NB4 (cell line): Measurements from ENCODE around the gene SFI1.

ENCODE experiments used
- MYC ChIP-seq: IDR thresholded peaks from 2 replicates; pipeline ENCODE4 v1.6.1; 2011; ENCODE audit warnings: low read depth, low read length
- POLR2A ChIP-seq: IDR thresholded peaks from 2 replicates; pipeline ENCODE4 v1.6.1; 2011; ENCODE audit warnings: mild to moderate bottlenecking; ENCODE audit not compliant: insufficient read length; ENCODE audit errors: extremely low read depth
- TF ChIP-seq, protein P1 (sequence below): IDR thresholded peaks from one replicate; pipeline ENCODE4 v1.5.1; 2012; ENCODE audit warnings: low read depth, low read length
- TF ChIP-seq, protein P2 (sequence below): IDR thresholded peaks from 2 replicates; pipeline ENCODE4 v1.6.1; 2011; ENCODE audit warnings: low read depth, low read length

DNA sequence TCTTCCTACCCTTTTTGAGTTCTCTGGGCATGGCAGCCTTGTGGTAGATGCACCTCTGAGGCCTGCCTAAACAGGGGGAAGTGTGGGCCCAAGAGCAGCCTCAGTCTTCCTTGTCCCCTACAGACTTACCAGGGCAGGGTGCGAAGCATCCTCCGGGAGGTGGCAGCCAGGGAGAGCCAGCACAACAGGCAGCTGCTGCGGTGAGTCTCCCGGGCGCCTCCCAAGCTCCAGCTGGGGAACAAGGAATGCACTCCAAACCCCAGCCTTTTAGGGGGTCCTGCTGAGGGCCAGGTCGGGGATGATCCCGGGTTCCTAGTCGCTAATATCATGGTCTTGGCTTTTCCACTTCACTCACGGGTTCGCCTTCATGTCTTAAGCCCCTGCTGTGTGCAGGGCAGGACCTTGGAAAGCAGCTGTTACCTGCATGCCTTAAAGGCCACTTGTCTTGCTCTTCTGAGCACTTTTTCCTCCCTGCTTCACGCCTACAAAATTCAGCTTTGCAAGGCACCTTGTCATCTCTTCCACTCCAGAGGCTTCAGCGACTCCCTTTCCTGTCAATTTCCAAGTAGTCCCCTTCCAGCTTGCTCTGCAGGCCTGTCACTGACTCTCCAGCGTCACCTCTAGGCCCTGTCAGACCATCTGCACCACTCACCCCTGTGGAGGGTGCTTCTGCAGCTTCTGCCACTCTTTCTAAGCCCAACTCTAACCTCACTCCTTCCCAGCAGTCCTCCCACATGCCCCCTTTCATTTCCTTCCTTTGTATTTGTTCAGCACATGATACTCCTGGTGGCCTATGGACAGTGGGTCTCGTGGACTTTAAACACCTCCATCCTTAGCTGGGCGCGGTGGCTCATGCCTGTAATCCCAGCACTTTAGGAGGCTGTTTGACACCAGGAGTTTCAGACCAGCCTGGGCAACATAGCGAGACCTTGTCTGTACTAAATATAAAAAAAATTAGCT, 108.7 kb downstream of the SFI1 start:
- TF ChIP-seq, protein P1, sequence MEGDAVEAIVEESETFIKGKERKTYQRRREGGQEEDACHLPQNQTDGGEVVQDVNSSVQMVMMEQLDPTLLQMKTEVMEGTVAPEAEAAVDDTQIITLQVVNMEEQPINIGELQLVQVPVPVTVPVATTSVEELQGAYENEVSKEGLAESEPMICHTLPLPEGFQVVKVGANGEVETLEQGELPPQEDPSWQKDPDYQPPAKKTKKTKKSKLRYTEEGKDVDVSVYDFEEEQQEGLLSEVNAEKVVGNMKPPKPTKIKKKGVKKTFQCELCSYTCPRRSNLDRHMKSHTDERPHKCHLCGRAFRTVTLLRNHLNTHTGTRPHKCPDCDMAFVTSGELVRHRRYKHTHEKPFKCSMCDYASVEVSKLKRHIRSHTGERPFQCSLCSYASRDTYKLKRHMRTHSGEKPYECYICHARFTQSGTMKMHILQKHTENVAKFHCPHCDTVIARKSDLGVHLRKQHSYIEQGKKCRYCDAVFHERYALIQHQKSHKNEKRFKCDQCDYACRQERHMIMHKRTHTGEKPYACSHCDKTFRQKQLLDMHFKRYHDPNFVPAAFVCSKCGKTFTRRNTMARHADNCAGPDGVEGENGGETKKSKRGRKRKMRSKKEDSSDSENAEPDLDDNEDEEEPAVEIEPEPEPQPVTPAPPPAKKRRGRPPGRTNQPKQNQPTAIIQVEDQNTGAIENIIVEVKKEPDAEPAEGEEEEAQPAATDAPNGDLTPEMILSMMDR = no peak
- TF ChIP-seq POLR2A = no peak
- TF ChIP-seq, protein P2, sequence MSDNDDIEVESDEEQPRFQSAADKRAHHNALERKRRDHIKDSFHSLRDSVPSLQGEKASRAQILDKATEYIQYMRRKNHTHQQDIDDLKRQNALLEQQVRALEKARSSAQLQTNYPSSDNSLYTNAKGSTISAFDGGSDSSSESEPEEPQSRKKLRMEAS = no peak
- no peak for TF ChIP-seq MYC
